HUES48 (cell line): ENCODE data around the gene IRS2.

Source experiments
- H3K27ac ChIP-seq: one replicate; pipeline ENCODE4 v1.7.0; 2013; ENCODE audit warnings: low read depth, low read length, inconsistent platforms
- H3K27me3 ChIP-seq: 2 replicates; pipeline ENCODE4 v1.6.1; 2013; ENCODE audit warnings: mild to moderate bottlenecking, low read length; ENCODE audit not compliant: control insufficient read depth, insufficient read depth
- H3K36me3 ChIP-seq: 2 replicates; pipeline ENCODE4 v1.6.1; 2013; ENCODE audit warnings: low read length; ENCODE audit not compliant: control insufficient read depth, insufficient read depth
- H3K4me1 ChIP-seq: 2 replicates; pipeline ENCODE4 v1.6.1; 2013; ENCODE audit warnings: mild to moderate bottlenecking, low read length; ENCODE audit not compliant: control insufficient read depth, insufficient read depth
- H3K4me3 ChIP-seq: 2 replicates; pipeline ENCODE4 v1.5.1; 2013; ENCODE audit warnings: mild to moderate bottlenecking, low read depth, low read length
- H3K9ac ChIP-seq: 2 replicates; pipeline ENCODE4 v1.6.1; 2013; ENCODE audit warnings: mild to moderate bottlenecking, low read depth, low read length, moderate library complexity
- H3K9me3 ChIP-seq: 2 replicates; pipeline ENCODE4 v1.6.1; 2013; ENCODE audit warnings: low read length; ENCODE audit not compliant: control insufficient read depth, insufficient read depth

Gene IRS2

GRCh38 chr13:109779074-109779473 is 7.3 kb downstream of the IRS2 start:
- Histone ChIP-seq H3K9ac (no peak overlapping the region), H3K4me1 (peaks cover 41% of the 10 kb centered on the region), H3K36me3 (peaks cover 23% of the 10 kb centered on the region), H3K9me3 (no peaks in the 10 kb centered on the region), H3K27ac (no peak overlapping the region), H3K27me3 (no peaks in the 10 kb centered on the region), H3K4me3 (no peak overlapping the region)

GRCh38 chr13:109778102-109778542 is 8.3 kb downstream of the IRS2 start:
- H3K4me1 ChIP-seq = peaks cover 39% of the 10 kb centered on the region
- no peak overlapping the region for H3K9ac ChIP-seq
- H3K9me3 ChIP-seq = no peaks in the 10 kb centered on the region
- H3K27me3 ChIP-seq = no peaks in the 10 kb centered on the region
- H3K36me3 ChIP-seq = peaks cover 27% of the 10 kb centered on the region
- no peak overlapping the region for H3K27ac ChIP-seq
- no peak overlapping the region for H3K4me3 ChIP-seq

- peaks cover 39% of the 10 kb centered on the region for H3K4me1 ChIP-seq
- H3K4me3 ChIP-seq = no peak overlapping the region
- H3K36me3 ChIP-seq = peaks cover 25% of the 10 kb centered on the region
- H3K9ac ChIP-seq = no peak overlapping the region
- H3K27me3 ChIP-seq = no peaks in the 10 kb centered on the region
- no peak overlapping the region for H3K27ac ChIP-seq
- H3K9me3 ChIP-seq = no peaks in the 10 kb centered on the region
These were observed 9.8 kb downstream of the IRS2 start for GRCh38 chr13:109776575-109776974.

- Histone ChIP-seq H3K9ac (no peak overlapping the region), H3K4me1 (peaks cover 15% of the 10 kb centered on the region), H3K36me3 (peaks cover 11% of the 10 kb centered on the region; the same call in 1 of the 2 replicates), H3K27ac (no peak overlapping the region), H3K27me3 (no peaks in the 10 kb centered on the region), H3K9me3 (no peaks in the 10 kb centered on the region), H3K4me3 (no peak overlapping the region)
These were observed 12.6 kb downstream of the IRS2 start for GRCh38 chr13:109773786-109774185.

- Histone ChIP-seq H3K36me3 (peaks cover 11% of the 10 kb centered on the region; the same call in 1 of the 2 replicates), H3K4me3 (no peak overlapping the region), H3K27ac (no peak overlapping the region)
These were observed 13.1 kb downstream of the IRS2 start for GRCh38 chr13:109773276-109773675.

GRCh38 chr13:109771926-109772325 is 14.5 kb downstream of the IRS2 start:
- Histone ChIP-seq H3K36me3 (peaks cover 11% of the 10 kb centered on the region; the same call in 1 of the 2 replicates), H3K27me3 (no peaks in the 10 kb centered on the region), H3K27ac (no peak overlapping the region), H3K9me3 (no peaks in the 10 kb centered on the region), H3K9ac (no peak overlapping the region), H3K4me3 (no peak overlapping the region), H3K4me1 (no peaks in the 10 kb centered on the region)

More at GRCh38 chr13:109773276-109773675, 13.1 kb downstream of the IRS2 start:
- Histone ChIP-seq H3K9ac (no peak overlapping the region), H3K27me3 (no peaks in the 10 kb centered on the region), H3K4me1 (peaks cover 10% of the 10 kb centered on the region; the same call in 1 of the 2 replicates), H3K9me3 (no peaks in the 10 kb centered on the region)

- Histone ChIP-seq H3K4me1 (no peaks in the 10 kb centered on the region), H3K27me3 (no peaks in the 10 kb centered on the region), H3K4me3 (no peak overlapping the region), H3K9ac (no peak overlapping the region), H3K36me3 (peaks cover 11% of the 10 kb centered on the region; the same call in 1 of the 2 replicates), H3K9me3 (no peaks in the 10 kb centered on the region), H3K27ac (no peak overlapping the region)
These were observed 15.9 kb downstream of the IRS2 start for GRCh38 chr13:109770436-109770835.

GRCh38 chr13:109769921-109770320 is 16.5 kb downstream of the IRS2 start:
- Histone ChIP-seq H3K27ac (no peak overlapping the region), H3K9me3 (no peaks in the 10 kb centered on the region), H3K36me3 (peaks cover 11% of the 10 kb centered on the region; the same call in 1 of the 2 replicates), H3K4me3 (no peak overlapping the region), H3K9ac (no peak overlapping the region), H3K27me3 (no peaks in the 10 kb centered on the region), H3K4me1 (no peaks in the 10 kb centered on the region)

GRCh38 chr13:109769275-109769674 is 17.1 kb downstream of the IRS2 start:
- no peaks in the 10 kb centered on the region for H3K27me3 ChIP-seq
- H3K4me1 ChIP-seq = peaks cover 4% of the 10 kb centered on the region; the same call in 1 of the 2 replicates

GRCh38 chr13:109768616-109769015 is 17.8 kb downstream of the IRS2 start:
- H3K9me3 ChIP-seq = no peaks in the 10 kb centered on the region
- H3K27me3 ChIP-seq = no peaks in the 10 kb centered on the region
- no peak overlapping the region for H3K27ac ChIP-seq
- H3K36me3 ChIP-seq = peaks cover 5% of the 10 kb centered on the region; the same call in 1 of the 2 replicates
- H3K4me1 ChIP-seq = peaks cover 4% of the 10 kb centered on the region; the same call in 1 of the 2 replicates
- no peak overlapping the region for H3K4me3 ChIP-seq
- H3K9ac ChIP-seq = no peak overlapping the region

More at GRCh38 chr13:109769275-109769674, 17.1 kb downstream of the IRS2 start:
- no peaks in the 10 kb centered on the region for H3K9me3 ChIP-seq
- H3K36me3 ChIP-seq = peaks cover 11% of the 10 kb centered on the region; the same call in 1 of the 2 replicates
- no peak overlapping the region for H3K4me3 ChIP-seq
- H3K9ac ChIP-seq = no peak overlapping the region
- no peak overlapping the region for H3K27ac ChIP-seq

- no peak overlapping the region for H3K9ac ChIP-seq
- peaks cover 4% of the 10 kb centered on the region; the same call in 1 of the 2 replicates for H3K4me1 ChIP-seq
- H3K27ac ChIP-seq = no peak overlapping the region
- H3K27me3 ChIP-seq = no peaks in the 10 kb centered on the region
- H3K4me3 ChIP-seq = no peak overlapping the region
- H3K9me3 ChIP-seq = no peaks in the 10 kb centered on the region
- H3K36me3 ChIP-seq = peaks cover 5% of the 10 kb centered on the region; the same call in 1 of the 2 replicates
These were observed 18.2 kb downstream of the IRS2 start for GRCh38 chr13:109768176-109768575.
